Smooth muscle cell (in vitro differentiated cells): ENCODE measurements around the gene CACNA1H. TPM values are rescaled to one million over a fixed set of nuclear protein-coding genes. Genes with fewer than 3 reads are reported as not detected.

Experiments
- DNase-seq: peaks from one replicate; lab custom pipeline; 2025; ENCODE audit not compliant: unreplicated experiment; lab: John Stamatoyannopoulos, UW
- H2AFZ ChIP-seq: fragments of 200-600 bp; sonication (generic); 2 replicates; pipeline ENCODE4 v1.6.0; 2016; ENCODE audit warnings: antibody characterized with exemption, low read depth, mild to moderate bottlenecking
- H3F3A ChIP-seq: fragments of 200-600 bp; sonication (generic); 2 replicates; pipeline ENCODE4 v1.6.0; 2017; ENCODE audit warnings: antibody characterized with exemption, low read depth
- H3K27ac ChIP-seq: fragments of 200-600 bp; sonication (generic); 2 replicates; pipeline ENCODE4 v1.5.1; 2016; ENCODE audit warnings: low read depth, mild to moderate bottlenecking
- H3K27me3 ChIP-seq: fragments of 200-600 bp; sonication (generic); 2 replicates; pipeline ENCODE4 v1.6.1; 2016; ENCODE audit warnings: low read depth, mild to moderate bottlenecking
- H3K36me3 ChIP-seq: fragments of 200-600 bp; sonication (generic); 2 replicates; pipeline ENCODE4 v1.5.1; 2016; ENCODE audit warnings: low read depth
- H3K4me1 ChIP-seq: fragments of 200-600 bp; sonication (generic); 2 replicates; pipeline ENCODE4 v1.5.1; 2016; ENCODE audit warnings: low read depth
- H3K4me2 ChIP-seq: fragments of 200-600 bp; sonication (generic); 2 replicates; pipeline ENCODE4 v1.6.0; 2016; ENCODE audit warnings: mild to moderate bottlenecking
- H3K4me3 ChIP-seq: fragments of 200-600 bp; sonication (generic); 2 replicates; pipeline ENCODE4 v1.5.1; 2016; ENCODE audit warnings: mild to moderate bottlenecking
- H3K79me2 ChIP-seq: fragments of 200-600 bp; sonication (generic); 2 replicates; pipeline ENCODE4 v1.6.0; 2016; ENCODE audit warnings: low read depth, mild to moderate bottlenecking
- H3K9ac ChIP-seq: fragments of 200-600 bp; sonication (generic); 2 replicates; pipeline ENCODE4 v1.6.0; 2016; ENCODE audit warnings: low read depth
- H3K9me3 ChIP-seq: fragments of 200-600 bp; sonication (generic); replicated peaks from 2 replicates; pipeline ENCODE4 v1.5.1; 2016; ENCODE audit warnings: low read depth
- H4K20me1 ChIP-seq: fragments of 200-600 bp; sonication (generic); 2 replicates; pipeline ENCODE4 v1.6.0; 2016; ENCODE audit warnings: low read depth
- CTCF ChIP-seq: fragments of 200-600 bp; sonication (generic); IDR thresholded peaks from 2 replicates; pipeline ENCODE4 v1.5.1; 2017; ENCODE audit warnings: borderline replicate concordance, mild to moderate bottlenecking, antibody characterized with exemption; ENCODE audit not compliant: insufficient read depth, poor library complexity, severe bottlenecking
- WGBS: methylation state at CpG from one replicate; pipeline ENCODE4 v1.1.7; 2016; ENCODE audit warnings: low lambda C conversion rate; 5-methylcytosine and 5-hydroxymethylcytosine counted together
- polyA plus RNA-seq: library from polyadenylated mRNA; unstranded; fragments of >200 nt; fragmentation: Nextera tagmentation; extraction: Ambion mirVana; gene quantifications from 2 replicates; pipeline ENCODE4 v1.2.1, GENCODE V29; 2016
- total RNA-seq: library from RNA; depleted of rRNA; stranded (reverse); fragments of >200 nt; gene quantifications from 2 replicates; pipeline ENCODE4 v1.2.3, GENCODE V29; 2014

CACNA1H gene
- total and polyA plus RNA-seq, 2 experiments from 2014 or later: 1.7 to 2.6 TPM

GRCh38 chr16:1162701-1163566 is 10.0 kb downstream of the CACNA1H start:
- Histone ChIP-seq H3K27ac (no peak overlapping the region), H3K27me3 (no peaks in the 10 kb centered on the region), H3K79me2 (no peaks in the 10 kb centered on the region), H3K9ac (no peak overlapping the region), H3K4me1 (no peaks in the 10 kb centered on the region), H2AFZ (no peak overlapping the region), H3K36me3 (no peaks in the 10 kb centered on the region), H3K4me2 (peak overlapping the region; percentile 69), H4K20me1 (peaks cover 18% of the 10 kb centered on the region), H3K4me3 (no peak overlapping the region), H3F3A (no peaks in the 10 kb centered on the region), H3K9me3 (no peaks in the 10 kb centered on the region)
- no peak for DNase-seq
- WGBS: 82% methylated on average over 34 of the region's 38 CpGs
- no peak for TF ChIP-seq CTCF

- peaks cover 18% of the 10 kb centered on the region for H4K20me1 ChIP-seq
- H3K27ac ChIP-seq: peak overlapping the region; percentile 6
- no peaks in the 10 kb centered on the region for H3K9me3 ChIP-seq
- no peak for TF ChIP-seq CTCF
- no peak overlapping the region for H3K4me3 ChIP-seq
- no peaks in the 10 kb centered on the region for H3K27me3 ChIP-seq
- DNase-seq: peak; percentile 46
- no peak overlapping the region for H2AFZ ChIP-seq
- WGBS: 11% methylated on average over 19 of the region's 19 CpGs
- H3K36me3 ChIP-seq: no peaks in the 10 kb centered on the region
- H3F3A ChIP-seq: no peaks in the 10 kb centered on the region
- peak overlapping the region; percentile 69 for H3K4me2 ChIP-seq
- no peaks in the 10 kb centered on the region for H3K79me2 ChIP-seq
- H3K4me1 ChIP-seq: no peaks in the 10 kb centered on the region
- H3K9ac ChIP-seq: no peak overlapping the region
Observed at GRCh38 chr16:1163567-1164055, 10.7 kb downstream of the CACNA1H start.

- Histone ChIP-seq H3K27ac (no peak overlapping the region), H4K20me1 (peaks cover 18% of the 10 kb centered on the region), H3F3A (no peaks in the 10 kb centered on the region), H3K9ac (no peak overlapping the region), H3K9me3 (no peaks in the 10 kb centered on the region), H3K4me3 (no peak overlapping the region), H3K79me2 (no peaks in the 10 kb centered on the region), H3K36me3 (no peaks in the 10 kb centered on the region), H3K4me2 (peak overlapping the region; percentile 69), H3K4me1 (peaks cover 3% of the 10 kb centered on the region), H3K27me3 (no peaks in the 10 kb centered on the region), H2AFZ (no peak overlapping the region)
- no peak for DNase-seq
- 94% methylated on average over 14 of the region's 14 CpGs for WGBS
- no peak for TF ChIP-seq CTCF
Observed at GRCh38 chr16:1164382-1164781, 11.5 kb downstream of the CACNA1H start.
